UCSD-AML1 (cell line): ENCODE measurements around the gene SNX25.
"Not testable (repeated sequence)": the region's sequence is repeated elsewhere in the genome, so short reads cannot be mapped to it uniquely, and the experiment has no call there.

Source experiments
- DNase-seq: peaks from one replicate; lab custom pipeline; 2025; ENCODE audit not compliant: unreplicated experiment; lab: John Stamatoyannopoulos, UW

Gene SNX25

DNA sequence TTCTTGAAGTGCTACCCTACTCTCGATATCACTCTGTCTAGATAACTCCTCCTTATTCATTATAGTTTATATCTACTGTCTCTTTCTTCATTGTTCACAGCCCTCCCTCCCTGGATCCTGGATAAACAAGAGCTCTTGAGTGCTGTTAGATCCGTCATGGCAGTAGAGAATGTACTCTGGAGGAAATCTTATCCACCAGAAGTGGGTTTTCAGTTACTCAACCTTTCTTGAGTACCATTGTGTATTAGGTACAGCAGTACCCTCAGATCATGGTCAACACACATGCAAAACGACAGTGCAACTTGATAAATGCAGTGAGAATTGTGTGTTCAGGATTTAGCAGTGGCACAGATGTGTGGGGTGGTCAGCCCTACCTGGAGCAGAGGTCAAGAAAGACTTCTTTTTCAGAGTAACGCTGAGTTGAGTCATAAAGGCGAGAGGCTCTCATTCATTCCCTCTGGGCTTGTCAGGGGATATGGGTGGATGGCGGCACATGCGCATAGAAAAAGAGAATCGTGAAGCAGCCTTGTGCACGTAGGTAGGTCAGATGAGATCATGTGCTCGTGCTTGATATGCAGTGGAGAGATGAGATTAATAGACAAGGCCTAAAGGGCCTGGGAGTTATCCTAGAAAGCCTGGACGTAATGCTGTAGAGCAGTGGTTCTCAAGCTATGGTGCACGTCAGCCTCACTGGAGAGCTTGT is 89.5 kb downstream of the SNX25 start:
- no peak for DNase-seq

DNA sequence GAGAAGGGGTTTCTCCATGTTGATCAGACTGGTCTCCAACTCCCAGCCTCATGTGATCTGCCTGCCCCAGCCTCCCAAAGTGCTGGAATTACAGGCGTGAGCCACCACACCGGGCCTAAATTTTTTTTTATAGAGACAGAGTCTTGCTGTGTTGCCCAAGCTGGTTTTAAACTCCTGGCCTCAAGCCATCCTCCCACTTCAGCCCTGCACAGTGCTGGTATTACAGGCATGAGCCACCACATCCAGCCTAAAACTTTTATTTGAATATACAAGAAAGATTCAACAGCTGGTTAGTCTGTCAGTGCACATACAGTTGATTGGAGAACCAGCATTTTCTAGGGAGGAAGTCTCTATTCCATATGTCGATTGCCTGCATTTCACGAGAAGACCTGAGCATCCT is 95.1 kb downstream of the SNX25 start:
- DNase-seq, result no peak

DNA sequence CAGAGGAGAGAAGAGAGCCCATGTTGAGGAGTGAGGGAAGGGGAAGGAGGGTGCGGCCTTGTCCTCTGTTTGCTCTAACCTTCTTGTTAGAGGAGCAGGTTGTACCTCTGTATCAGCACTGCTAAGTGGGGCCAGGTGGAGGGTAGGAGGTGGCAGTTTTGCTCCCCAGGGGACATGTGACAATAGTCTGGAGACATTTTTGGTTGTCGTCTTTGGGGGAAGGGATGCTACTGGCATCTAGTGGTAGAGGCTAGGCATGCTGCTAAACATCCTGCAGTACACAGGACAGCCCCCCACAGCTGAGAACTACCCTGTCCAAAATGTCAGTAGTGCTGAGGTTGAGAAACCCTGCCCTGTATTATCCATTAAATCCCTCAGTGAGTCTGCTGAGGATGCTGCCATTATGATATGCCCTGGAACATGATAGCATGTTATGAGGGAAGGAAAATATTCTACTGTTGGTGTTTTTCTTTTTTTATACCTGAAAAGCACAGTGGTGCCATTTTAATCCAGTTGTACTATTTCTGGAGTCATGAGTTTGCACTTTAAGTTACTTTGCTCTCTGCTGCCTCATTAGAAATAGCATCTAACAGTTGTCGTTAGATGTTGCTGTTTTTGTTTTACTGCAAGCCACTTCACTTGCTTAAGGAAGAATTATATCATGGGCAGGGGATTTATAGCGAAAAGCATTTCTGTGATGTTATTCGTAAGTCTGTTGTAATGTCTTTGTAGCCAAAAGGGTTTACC is 95.7 kb downstream of the SNX25 start:
- DNase-seq, result no peak

DNA sequence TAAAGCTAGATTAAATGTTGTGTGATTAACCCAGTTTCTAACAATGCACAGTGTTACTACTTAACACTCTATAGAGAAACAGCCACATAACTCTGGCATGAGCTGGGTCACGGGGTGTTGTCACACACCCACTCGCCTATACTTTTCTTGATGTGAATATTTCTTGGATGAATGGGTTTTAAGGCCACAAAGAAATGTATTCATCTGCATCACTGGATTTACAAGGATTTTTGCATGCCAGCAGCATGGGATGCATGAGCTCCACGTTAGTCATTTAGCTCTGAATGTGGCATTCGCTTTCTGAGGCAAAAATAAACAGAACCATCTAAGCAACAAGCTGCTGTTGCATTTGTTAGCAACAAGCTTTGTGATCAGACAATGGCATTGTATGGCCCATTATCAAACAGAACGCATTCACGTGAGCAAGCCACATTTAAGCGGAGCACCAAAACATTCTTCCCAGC is 96.6 kb downstream of the SNX25 start:
- no peak for DNase-seq

DNA sequence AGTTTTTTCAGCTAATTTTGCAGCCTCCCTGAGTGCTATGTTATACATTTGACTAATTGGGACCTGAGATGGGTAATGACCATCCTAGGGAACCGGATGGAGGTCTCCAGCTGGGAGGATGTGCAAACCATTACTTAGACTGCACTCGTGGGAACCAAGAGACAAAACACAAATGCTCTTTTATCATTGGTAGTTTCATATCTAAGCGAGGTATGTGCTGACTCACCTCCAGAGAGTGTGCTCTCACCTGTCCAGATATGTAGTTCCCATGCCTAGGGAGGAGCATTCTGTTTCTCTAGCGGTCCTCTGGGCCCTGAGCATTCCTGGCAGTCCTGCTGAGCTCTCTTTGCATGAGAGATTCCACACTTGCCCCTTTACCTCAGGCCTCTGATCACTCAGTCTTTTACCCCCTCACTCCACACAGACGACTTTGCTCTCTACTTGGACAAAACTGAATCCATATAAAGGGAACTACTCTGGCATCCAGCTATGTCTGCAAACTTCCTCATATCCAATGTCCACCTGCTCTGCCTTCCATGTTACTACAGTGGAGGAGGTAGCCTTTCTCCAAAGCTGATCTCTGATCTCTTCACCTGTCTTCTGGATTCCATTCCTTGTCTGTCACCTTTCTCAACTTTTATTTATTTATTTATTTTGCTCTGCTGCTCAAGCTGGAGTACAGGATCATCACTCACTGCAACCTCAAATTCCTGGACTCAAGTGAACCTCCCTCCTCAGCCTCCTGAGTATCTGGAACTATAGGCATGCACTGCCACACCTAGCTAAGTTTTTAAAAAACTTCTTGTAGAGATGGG is 97.9 kb downstream of the SNX25 start:
- no peak for DNase-seq

DNA sequence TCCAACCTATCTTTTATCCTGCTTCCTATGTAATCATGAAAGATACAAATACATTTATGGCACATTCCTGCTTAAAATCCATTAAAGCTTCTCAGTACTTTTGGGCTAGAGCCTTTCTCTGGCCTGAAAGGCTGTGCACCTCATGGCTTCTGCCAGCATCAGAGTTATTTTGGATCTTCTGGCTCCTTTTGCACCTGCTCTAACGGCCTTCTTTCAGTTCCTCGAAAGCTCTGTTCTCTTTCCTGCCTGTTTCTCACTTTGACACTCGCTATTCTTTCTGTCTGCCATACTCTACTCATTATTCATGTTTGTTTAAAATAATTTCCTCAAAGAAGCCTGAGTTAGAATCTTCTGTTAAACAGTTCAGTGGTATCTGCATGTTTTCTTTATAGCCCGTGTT is 100.4 kb downstream of the SNX25 start:
- no peak for DNase-seq

DNA sequence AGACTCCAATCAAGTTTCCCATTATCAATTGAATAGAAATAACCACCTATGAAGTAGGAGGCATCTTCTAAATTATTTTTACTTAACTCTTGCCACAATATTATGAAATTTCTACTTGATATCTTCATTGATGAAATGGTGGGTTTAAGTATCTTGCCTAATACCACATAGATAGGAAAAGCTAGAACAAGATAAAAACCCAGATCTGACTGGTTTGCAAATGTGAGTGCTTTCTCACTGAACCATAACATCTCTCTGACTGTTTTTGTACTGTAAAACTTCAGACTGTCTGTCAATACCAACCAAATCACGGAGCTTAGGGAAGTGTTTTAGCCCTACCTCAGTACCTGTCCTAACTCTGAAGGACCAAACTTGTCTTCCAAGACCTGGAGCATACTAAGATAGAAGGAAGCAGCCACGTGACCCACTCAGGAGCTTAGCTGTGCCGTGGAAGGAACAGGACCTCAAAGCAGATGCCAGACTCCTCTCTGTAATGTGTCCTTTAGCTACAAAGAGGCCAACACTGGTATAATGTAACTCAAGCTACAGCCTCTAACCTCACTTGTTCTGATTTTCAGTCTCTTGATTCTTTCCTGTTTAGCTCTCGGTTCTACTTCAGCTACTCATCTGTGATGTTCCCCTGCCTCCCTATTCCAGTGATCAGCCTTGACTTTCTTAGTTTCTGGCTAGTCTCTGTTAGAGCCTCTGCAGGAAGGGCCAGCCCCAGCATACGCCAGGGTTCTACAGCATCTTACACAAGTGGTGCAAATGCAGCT is 101.9 kb downstream of the SNX25 start:
- no peak for DNase-seq

DNA sequence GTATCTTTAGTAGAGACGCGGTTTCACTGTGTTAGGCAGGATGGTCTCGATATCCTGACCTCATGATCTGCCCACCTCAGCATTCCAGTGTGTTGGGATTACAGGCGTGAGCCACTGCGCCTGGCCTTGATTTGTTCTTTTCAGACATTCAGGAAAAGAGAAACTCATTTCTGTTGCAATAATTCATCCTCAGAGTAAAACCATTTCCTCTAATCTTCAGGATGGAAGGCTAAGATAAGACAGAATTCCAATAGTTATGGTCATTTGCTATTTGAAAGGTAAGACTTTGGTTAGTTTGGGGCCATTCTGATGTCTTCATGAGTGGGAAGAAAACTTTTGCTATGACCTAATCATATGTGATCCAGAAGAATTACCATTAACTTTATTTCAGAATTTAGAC is 103.3 kb downstream of the SNX25 start:
- DNase-seq, result no peak

DNA sequence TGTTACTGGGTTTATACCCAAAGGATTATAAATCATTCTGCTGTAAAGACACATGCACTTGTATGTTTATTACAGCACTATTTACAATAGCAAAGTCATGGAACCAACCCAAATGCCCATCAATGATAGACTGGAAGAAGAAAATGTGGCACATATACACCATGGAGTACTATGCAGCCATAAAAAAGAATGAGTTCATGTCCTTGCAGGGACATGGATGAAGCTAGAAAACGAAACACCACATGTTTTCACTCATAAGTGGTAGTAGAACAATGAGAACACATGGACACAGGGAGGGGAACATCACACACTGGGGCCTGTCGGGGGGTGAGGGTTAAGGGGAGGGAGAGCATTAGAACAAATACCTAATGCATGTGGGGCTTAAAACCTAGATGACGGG is 108.1 kb downstream of the SNX25 start:
- not testable (repeated sequence) for DNase-seq

DNA sequence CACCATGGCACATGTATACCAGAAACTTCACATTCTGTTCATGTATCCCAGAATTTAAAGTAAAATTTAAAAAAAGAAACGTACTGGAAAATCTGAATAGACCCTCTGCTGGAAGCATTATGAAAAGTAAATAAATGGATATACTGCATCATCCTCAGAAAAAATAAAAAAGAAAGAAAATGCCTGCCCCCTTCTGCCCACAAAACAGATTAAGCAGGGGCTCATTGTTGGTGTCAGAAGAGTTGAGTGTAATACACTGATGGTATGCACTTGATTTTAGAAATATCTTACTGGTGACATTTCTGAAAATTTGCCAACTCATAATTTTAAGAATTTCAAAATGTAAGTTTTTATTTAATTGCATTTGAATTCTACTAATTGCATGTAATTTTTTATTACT is 108.5 kb downstream of the SNX25 start:
- DNase-seq, result no peak

DNA sequence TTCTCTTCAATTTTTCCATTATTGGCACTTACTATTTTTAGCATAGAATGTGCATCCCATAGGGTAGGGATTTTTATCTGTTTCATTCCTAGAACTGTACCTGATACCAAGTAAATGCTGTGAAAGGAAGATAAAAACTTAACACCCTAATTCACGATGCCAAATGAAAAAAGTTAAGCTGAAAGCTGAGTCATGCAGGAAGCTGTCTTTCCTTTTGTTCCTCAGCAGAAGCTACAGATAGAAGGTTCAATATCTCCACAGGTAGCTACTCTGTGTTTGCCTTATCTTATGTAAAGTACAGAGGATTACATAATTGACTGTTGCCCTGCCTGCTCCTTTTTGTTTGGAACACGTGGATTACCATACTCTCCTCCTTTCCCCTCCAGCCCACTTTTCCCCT is 109.3 kb downstream of the SNX25 start:
- no peak for DNase-seq

DNA sequence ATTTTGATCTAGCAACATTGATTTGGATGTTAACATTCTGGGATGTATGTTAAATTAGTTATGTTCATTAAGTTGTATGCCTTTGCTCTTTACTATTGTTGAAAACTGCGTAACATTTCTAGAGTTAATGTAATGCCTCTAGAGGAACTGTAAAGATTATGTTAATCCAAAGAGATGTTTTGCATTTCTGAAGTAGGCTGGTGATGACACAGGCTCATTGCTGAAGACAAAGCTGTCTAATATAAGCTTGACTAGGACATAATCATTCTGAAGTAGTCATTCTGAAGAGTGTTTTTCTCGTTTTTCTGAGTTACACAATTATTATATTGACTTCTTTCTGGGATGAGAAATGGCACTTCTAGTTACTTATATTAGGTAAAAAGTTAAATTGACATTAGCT is 113.4 kb downstream of the SNX25 start:
- DNase-seq, result no peak

DNA sequence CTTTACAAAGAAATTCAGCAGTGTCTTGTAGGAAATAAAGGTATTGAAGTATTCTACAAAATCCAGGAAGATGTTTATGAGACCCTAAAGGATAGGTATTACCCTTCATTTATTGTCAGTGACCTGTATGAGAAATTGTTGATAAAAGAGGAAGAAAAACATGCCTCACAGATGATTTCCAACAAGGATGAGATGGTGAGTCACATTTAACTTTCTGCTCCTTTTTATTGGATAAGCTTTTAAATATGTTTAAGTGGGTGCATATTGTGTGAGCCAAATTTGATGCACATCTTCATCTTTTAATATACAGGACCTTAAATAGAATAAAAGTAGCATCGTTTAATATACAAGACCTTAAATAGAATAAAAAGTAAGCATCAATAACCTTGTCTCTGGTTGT is 114.2 kb downstream of the SNX25 start:
- DNase-seq, result no peak

DNA sequence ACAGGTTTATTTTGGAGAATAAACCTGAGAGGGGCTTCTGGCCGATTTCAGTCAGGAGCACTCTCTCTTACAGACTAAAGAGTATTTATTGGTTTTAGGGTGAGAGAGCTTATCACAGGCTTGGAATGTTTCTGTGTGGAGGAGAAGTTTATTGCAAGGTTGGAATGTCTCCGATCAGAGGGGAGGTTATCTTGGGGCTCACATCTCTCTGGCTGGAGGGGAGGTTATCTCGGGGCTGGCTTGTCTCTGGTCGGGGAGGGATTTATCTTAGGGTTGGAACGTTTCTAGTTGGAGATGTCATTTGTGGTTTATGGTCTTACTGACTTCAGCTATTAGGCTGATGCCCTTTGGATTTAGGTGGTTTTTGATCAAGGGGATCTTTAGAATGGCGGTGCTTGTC is 115.0 kb downstream of the SNX25 start:
- not testable (repeated sequence) for DNase-seq

DNA sequence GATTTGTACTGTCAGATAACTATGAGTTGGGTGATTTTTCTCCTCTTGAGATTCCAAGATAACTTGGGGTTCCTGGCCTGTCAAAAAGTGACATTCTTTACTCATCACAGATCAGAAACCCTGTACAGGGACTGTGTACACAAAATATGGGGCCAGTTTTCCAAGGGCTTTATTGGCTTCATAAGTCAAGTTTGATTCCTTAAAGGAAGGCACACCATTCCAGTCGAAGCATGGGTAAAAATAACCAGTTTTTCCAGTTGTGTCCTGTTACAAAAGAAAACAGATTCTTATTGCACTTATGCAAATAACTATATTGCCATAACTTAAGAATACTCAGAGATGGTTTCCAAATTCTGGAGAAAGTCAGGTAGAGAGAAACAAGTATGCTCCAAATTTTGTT is 116.3 kb downstream of the SNX25 start:
- DNase-seq, result not testable (repeated sequence)

DNA sequence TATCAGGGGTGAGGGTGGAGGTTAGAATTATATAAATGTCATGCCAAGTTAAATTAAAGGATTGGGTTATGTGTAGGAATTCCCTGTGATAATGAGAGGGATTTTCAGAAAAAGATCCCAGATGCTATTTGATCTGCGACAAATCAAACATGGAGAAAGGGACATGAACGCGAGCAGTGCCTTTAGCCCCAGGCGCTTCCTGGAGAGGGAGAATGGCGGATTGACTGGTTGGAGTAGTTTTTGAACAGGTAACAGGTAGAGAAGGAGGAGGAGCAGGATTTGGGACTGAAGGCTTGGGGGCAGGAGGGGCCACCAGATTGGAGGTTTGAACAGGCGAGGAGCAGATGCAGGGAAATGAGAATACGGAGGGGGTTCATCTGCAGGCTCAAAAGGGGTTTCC is 119.2 kb downstream of the SNX25 start:
- no peak for DNase-seq

DNA sequence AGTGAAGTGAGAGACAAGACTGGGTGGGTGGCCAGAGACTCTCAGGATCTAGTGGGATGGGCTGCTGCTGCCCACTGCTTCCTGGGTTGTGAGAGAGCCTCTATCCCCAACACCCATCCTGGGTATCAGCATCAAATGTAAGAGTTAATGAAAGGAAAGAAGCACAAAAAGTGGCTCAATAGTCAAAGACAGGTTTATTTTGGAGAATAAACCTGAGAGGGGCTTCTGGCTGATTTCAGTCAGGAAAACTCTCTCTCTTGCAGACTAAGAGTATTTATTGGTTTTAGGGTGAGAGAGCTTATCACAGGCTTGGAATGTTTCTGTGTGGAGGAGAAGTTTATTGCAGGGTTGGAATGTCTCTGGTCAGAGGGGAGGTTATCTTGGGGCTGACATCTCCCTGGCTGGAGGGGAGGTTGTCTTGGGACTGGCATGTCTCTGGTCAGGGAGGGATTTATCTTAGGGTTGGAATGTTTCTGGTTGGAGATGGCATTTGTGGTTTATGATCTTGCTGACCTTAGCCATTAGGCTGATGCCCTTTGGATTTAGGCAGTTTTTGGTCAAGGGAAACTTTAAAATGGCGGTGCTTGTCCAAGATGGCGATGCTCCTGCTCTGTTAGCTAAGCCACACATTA is 120.6 kb downstream of the SNX25 start:
- DNase-seq, result not testable (repeated sequence)

DNA sequence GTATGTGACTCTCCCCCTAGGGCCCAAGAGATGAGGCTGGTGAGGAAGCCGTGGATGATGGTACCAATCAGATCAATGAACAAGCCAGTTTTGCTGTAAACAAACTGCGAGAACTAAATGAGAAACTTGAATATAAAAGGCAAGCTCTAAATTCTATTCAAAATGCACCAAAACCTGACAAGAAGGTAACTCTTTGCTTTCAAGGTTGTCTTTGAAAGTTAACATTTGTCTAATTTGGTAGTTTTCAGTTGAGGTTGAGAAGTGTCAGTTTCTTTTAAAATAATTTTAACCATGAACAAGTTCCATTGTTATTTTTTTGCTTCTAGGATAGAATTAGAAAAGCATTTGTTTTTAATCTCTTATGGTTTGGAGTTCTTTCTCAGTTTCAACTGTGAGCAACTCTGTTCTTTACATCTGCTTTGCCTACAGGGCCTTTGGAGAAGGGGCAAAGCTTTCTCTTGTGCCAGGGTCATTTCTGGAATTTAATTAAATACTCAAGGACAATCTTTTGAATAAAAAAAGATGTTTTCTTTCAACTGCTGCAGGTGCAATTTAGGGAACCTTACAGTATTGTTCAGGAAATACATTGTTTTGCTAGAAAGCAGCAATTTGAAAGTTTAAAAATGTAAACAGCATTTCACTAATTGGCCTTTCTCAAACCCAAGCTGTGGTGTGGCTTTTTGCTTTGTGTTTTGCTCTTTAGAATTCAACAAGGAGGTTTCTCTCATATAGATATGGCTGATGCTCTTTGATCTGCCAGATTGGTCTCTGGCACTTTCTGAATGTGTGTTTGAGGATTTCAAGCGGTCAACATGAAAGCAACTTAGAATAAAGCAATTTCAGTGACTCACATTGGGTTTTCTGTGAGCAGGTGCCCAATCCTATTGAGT is 123.4 kb downstream of the SNX25 start:
- DNase-seq, result no peak

DNA sequence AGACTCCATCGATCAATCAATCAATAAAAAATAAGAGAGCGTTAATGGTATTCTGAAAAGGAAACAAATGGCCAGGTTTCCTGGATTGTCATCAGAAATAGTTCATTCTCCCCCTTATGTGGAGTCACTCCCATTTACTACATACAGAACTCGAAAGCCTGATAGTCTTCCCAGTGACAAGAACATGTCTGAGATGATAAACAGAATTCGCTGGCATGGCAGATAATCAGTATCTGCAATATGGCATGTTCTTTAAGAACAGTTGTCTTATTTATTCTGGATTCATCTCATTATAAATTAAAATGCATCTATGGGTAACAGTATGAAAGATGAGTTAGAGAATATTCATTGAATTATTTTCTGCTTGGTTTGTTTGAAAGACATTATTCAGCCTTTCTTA is 124.9 kb downstream of the SNX25 start:
- no peak for DNase-seq

DNA sequence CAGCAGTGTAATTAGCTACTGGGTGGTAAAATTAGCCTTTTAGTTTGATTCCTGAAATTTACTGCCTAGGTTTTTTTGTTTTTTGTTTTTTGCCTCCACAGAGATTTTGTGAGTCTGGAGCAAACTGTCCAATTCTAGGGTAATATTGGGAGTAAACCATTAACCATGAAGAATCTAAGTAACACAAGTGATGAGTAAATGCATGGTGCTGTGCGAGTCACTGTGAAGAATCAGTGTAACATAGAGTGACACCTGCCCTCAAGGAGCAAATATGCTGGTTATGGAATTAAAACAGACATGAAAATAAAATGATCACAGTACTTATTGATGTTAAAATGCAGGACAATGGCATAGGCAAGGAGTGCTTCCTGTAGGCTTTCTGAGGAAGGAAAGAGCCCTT is 126.2 kb downstream of the SNX25 start:
- no peak for DNase-seq
